HG03342 (cell line): ENCODE data around the gene UQCRHL.
A peak's percentile ranks its signal among the peaks of the same experiment; 100 is the strongest.
"Not testable (repeated sequence)": the region's sequence is repeated elsewhere in the genome, so short reads cannot be mapped to it uniquely, and the experiment has no call there.

ENCODE experiments used
- ATAC-seq: cut with Tn5 transposase; IDR thresholded peaks from one replicate; pipeline ENCODE4 v1.9.1; 2021; ENCODE audit warnings: mild to moderate bottlenecking, moderate library complexity; ENCODE audit not compliant: unreplicated experiment

UQCRHL gene

GRCh38 chr1:15835741-15836510 lies 28.5 kb upstream of the UQCRHL start:
- peak; percentile 37 for ATAC-seq

GRCh38 chr1:15835205-15835740 lies 27.8 kb upstream of the UQCRHL start:
- peak; percentile 3 for ATAC-seq

GRCh38 chr1:15834406-15835204 lies 27.2 kb upstream of the UQCRHL start:
- peak; percentile 38 for ATAC-seq

- no peak for ATAC-seq
Observed at GRCh38 chr1:15833842-15834405, 26.5 kb upstream of the UQCRHL start.

- ATAC-seq = no peak
Observed at GRCh38 chr1:15833069-15833679, 25.7 kb upstream of the UQCRHL start.

GRCh38 chr1:15830258-15830657 lies 22.8 kb upstream of the UQCRHL start:
- ATAC-seq = no peak

GRCh38 chr1:15828931-15829330 lies 21.5 kb upstream of the UQCRHL start:
- ATAC-seq = not testable (repeated sequence)

- ATAC-seq = not testable (repeated sequence)
Observed at GRCh38 chr1:15827567-15827966, 20.1 kb upstream of the UQCRHL start.

GRCh38 chr1:15826810-15827507 lies 19.5 kb upstream of the UQCRHL start:
- no peak for ATAC-seq

- no peak for ATAC-seq
Observed at GRCh38 chr1:15825800-15826199, 18.4 kb upstream of the UQCRHL start.

GRCh38 chr1:15820478-15820877 lies 13.0 kb upstream of the UQCRHL start:
- ATAC-seq = no peak

GRCh38 chr1:15816674-15817073 lies 9.2 kb upstream of the UQCRHL start:
- ATAC-seq = no peak

- ATAC-seq = no peak
Observed at GRCh38 chr1:15810073-15810472, 2.6 kb upstream of the UQCRHL start.

- ATAC-seq = no peak
Observed at GRCh38 chr1:15808955-15809354, 1.5 kb upstream of the UQCRHL start.

- ATAC-seq = no peak
Observed at GRCh38 chr1:15807121-15807520, 328 bp downstream of the UQCRHL start.

GRCh38 chr1:15804060-15804459 lies 3.4 kb downstream of the UQCRHL start:
- no peak for ATAC-seq

- ATAC-seq = no peak
Observed at GRCh38 chr1:15803380-15803779, 4.1 kb downstream of the UQCRHL start.

- no peak for ATAC-seq
Observed at GRCh38 chr1:15802234-15802965, 5.0 kb downstream of the UQCRHL start.

GRCh38 chr1:15799928-15800835 lies 7.3 kb downstream of the UQCRHL start:
- no peak for ATAC-seq
